C4-2B (cell line): Measurements from ENCODE around the gene SLIT3.

ENCODE experiments used
- CTCF ChIP-seq: fragments of 450-650 bp; conservative IDR thresholded peaks from 2 replicates; pipeline ENCODE4 v1.5.1; 2017; ENCODE audit warnings: mild to moderate bottlenecking
- ZFX ChIP-seq: fragments of 450-650 bp; IDR thresholded peaks from 2 replicates; pipeline ENCODE4 v1.6.1; 2017

GRCh38 chr5:168947212-168947868, 353.6 kb downstream of the SLIT3 start:
- TF ChIP-seq CTCF (peak; percentile 95), ZFX (no peak)
